NCI-H1930 (cell line): Measurements from ENCODE around the gene MMEL1.
"Not testable (repeated sequence)": the region's sequence is repeated elsewhere in the genome, so short reads cannot be mapped to it uniquely, and the experiment has no call there.

Source experiments
- DNase-seq, 2 experiments: peaks; one replicate each; lab custom pipeline; 2025; lab: John Stamatoyannopoulos, UW

The MMEL1 gene, protein sequence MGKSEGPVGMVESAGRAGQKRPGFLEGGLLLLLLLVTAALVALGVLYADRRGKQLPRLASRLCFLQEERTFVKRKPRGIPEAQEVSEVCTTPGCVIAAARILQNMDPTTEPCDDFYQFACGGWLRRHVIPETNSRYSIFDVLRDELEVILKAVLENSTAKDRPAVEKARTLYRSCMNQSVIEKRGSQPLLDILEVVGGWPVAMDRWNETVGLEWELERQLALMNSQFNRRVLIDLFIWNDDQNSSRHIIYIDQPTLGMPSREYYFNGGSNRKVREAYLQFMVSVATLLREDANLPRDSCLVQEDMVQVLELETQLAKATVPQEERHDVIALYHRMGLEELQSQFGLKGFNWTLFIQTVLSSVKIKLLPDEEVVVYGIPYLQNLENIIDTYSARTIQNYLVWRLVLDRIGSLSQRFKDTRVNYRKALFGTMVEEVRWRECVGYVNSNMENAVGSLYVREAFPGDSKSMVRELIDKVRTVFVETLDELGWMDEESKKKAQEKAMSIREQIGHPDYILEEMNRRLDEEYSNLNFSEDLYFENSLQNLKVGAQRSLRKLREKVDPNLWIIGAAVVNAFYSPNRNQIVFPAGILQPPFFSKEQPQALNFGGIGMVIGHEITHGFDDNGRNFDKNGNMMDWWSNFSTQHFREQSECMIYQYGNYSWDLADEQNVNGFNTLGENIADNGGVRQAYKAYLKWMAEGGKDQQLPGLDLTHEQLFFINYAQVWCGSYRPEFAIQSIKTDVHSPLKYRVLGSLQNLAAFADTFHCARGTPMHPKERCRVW

DNA sequence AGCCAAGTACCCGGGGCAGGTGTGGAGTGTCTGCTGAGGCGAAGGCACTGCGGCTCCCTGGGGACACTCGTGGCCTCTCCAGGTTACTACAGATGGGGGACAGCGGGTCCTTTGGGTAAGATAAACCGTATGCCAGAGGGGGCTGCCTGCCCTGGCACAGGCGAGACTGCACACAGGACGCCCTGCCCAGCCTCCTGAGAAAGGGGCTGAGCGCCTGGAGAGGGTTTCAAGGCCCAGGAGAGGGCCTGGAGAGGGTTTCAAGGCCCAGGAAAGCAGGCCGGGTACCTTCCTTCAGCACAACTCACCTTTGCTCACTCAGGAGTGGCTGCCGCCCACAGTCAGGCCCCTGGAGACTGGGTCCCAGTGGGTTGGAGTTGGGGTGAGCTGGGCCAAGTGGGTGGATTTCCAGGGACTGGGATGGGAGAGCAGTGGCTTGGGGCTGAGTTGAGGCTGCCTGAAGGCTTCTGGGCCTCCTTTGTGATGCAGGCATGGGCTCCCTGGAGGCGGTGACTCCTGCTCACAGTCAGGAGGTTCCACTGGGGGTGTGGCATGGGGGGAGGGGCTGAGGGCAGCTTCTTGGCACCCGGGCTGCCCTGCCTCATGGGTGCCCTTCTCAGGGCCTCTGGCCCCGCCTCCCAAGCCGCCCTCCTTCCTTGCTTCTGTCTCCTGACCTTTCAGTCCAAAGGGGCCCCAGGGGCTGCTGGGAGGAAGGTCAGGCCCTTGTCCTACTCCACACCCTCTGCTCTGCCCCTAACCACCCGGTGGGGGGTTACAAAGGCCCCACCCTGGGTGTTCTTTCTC, at the start of gene MMEL1:
Gene MMEL1, minus strand, starts transcription at position 456 of the 801 bp plus-strand sequence. CDS start 3,532 bp downstream, outside the sequence.
- DNase-seq, result no peak

DNA sequence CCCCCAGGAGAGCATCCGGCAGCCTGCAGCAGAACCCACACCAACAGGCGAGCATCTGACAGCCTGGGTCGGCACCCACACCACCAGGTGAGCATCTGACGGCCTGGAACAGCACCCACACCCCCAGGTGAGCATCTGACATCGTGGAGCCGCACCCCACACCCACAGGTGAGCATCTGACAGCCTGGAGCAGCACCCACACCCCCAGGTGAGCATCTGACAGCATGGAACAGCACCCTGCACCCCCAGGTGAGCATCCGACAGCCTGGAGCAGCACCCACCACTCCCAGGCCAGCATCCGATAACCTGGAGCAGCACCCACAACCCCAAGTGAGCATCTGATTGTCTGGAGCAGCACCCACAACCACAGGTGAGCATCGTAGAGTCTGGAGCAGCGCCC, 43.9 kb upstream of the MMEL1 start:
- not testable (repeated sequence) for DNase-seq

DNA sequence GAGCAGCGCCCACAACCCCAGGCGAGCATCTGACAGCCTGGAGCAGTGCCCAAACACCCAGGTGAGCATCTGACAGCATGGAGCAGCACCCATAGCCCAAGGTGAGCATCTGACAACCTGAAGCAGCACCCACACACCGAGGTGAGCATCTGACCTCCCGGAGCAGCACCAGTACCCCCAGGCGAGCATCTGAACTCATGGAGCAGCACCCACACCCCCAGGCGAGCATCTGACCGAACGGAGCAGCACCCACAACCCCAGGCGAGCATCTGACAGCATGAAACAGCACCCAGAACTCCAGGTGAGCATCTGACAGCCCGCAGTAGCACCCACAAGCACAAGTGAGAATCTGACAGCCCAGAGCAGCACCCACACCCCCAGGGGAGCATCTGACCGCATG, 38.8 kb upstream of the MMEL1 start:
- DNase-seq, result not testable (repeated sequence)

DNA sequence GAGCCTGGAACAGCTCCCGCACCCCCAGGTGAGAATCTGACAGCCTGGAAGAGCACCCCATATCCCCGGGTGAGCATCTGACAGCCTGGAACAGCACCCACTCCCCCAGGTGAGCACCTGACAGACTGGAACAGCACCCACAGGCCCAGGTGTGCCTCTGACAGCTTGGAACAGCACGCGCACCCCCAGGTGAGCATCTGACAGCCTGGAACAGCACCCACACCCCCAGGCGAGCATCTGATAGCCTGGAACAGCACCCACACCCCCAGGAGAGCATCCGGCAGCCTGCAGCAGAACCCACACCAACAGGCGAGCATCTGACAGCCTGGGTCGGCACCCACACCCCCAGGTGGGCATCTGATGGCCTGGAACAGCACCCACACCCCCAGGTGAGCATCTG, 27.0 kb upstream of the MMEL1 start:
- DNase-seq, result not testable (repeated sequence)

DNA sequence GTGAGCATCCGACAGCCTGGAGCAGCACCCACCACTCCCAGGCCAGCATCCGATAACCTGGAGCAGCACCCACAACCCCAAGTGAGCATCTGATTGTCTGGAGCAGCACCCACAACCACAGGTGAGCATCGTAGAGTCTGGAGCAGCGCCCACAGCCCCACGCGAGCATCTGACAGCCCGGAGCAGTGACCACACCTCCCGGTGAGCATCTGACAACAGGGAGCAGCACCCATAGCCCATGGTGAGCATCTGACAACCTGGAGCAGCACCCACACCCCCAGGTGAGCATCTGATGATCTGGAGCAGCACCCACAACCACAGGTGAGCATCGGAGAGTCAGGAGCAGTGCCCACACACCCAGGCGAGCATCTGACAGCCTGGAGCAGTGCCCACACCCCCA, 25.1 kb upstream of the MMEL1 start:
- DNase-seq, result not testable (repeated sequence)

DNA sequence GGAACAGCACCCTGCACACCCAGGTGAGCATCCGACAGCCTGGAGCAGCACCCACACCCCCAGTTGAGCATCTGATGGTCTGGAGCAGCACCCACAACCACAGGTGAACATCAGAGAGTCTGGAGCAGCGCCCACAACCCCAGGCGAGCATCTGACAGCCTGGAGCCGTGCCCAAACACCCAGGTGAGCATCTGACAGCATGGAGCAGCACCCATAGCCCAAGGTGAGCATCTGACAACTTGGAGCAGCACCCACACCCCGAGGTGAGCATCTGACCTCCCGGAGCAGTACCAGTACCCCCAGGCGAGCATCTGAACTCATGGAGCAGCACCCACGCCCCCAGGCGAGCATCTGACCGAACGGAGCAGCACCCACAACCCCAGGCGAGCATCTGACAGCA, 24.3 kb upstream of the MMEL1 start:
- not testable (repeated sequence) for DNase-seq

DNA sequence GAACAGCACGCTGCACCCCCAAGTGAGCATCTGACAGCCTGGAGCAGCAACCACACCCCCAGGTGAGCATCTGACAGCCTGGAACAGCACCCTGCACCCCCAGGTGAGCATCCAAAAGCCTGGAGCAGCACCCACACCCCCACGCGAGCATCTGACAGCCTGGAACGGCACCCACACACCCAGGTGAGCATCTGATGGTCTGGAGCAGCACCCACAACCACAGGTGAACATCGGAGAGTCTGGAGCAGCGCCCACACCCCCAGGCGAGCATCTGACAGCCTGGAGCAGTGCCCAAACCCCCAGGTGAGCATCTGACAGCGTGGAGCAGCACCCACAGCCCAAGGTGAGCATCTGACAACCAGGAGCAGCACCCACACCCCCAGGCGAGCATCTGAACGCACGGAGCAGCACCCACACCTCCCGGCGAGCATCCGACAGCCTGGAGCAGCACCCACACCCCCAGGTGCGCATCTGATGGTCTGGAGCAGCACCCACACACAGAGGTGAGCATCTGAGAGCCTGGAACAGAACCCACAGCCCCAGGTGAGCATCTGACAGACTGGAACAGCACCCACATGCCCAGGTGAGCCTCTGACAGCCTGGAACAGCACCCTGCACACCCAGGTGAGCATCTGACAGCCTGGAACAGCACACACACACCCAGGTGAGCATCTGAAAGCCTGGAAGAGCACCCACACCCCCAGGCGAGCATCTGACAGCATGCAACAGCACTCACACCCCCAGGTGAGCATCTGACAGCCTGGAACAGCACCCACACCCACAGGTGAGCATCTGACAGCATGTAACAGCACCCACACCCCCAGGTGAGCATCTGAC, 23.0 kb upstream of the MMEL1 start:
- not testable (repeated sequence) for DNase-seq

DNA sequence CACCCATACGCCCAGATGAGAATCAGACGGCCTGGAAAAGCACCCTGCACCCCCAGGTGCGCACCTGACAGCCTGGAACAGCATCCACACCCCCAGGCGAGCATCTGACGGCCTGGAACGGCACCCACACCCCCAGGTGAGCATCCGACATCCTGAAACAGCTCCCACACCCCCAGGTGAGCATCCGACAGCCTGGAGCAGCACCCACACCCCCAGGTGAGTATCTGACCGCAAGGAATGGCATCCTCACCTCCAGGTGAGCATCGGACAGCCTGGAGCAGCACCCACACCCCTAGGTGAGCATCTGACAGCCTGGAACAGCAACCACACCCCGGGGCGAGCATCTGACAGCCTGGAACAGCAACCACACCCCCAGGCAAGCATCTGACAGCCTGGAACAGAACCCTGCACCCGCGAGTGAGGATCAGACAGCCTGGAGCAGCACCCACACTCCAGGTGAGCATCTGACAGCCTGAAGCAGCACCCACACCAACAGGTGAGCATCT, 21.7 kb upstream of the MMEL1 start:
- DNase-seq, result not testable (repeated sequence)

DNA sequence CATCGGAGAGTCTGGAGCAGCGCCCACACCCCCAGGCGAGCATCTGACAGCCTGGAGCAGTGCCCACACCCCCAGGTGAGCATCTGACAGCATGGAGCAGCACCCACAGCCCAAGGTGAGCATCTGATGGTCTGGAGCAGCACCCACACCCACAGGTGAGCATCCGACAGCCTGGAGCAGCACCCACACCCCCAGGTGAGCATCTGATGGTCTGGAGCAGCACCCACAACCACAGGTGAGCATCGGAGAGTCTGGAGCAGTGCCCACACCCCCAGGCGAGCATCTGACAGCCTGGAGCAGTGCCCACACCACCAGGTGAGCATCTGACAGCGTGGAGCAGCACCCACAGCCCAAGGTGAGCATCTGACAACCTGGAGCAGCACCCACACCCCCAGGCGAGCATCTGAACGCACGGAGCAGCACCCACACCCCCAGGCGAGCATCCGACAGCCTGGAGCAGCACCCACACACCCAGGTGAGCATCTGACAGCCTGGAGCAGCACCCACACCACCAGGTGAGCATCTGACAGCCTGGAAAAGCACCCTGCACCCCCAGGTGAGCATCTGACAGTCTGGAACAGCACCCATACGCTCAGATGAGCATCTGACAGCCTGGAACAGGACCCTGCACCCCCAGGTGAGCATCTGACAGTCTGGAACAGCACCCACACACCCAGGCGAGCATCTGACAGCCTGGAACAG, 21.1 kb upstream of the MMEL1 start:
- not testable (repeated sequence) for DNase-seq

DNA sequence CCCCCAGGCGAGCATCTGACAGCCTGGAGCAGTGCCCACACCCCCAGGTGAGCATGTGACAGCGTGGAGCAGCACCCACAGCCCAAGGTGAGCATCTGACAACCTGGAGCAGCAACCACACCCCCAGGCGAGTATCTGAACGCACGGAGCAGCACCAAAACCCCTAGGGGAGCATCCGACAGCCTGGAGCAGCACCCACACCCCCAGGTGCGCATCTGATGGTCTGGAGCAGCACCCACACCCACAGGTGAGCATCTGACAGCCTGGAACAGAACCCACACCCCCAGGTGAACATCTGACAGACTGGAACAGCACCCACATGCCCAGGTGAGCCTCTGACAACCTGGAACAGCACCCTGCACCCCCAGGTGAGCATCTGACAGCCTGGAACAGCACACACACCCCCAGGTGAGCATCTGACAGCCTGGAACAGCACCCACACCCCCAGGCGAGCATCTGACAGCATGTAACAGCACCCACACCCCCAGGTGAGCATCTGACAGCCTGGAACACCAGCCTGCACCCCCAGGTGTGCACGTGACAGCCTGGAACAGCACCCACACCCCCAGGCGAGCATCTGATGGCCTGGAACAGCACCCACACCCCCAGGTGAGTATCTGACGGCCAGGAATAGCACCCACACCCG, 20.2 kb upstream of the MMEL1 start:
- DNase-seq, result not testable (repeated sequence)

DNA sequence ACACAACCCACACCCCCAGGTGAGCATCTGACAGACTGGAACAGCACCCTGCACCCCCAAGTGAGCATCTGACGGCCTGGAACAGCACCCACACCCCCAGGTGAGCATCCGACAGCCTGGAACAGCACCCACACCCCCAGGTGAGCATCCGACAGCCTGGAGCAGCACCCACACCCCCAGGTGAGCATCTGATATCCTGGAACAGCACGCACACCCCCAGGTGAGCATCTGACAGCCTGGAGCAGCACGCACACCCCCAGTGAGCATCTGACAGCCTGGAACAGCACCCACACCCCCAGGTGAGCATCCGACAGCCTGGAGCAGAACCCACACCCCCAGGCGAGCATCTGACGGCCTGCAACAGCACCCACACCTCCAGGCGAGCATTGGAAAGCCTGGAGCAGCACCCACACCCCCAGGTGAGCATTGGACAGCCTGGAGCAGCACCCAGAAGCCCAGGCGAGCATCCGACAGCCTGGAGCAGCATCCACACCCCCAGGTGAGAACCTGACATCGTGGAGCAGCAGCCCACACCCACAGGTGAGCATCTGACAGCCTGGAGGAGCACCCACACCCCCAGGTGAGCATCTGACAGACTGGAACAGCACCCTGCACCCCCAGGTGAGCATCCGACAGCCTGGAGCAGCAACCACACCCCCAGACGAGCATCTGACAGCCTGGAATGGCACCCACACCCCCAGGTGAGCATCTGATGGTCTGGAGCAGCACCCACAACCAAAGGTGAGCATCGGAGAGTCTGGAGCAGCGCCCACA, 19.5 kb upstream of the MMEL1 start:
- not testable (repeated sequence) for DNase-seq

DNA sequence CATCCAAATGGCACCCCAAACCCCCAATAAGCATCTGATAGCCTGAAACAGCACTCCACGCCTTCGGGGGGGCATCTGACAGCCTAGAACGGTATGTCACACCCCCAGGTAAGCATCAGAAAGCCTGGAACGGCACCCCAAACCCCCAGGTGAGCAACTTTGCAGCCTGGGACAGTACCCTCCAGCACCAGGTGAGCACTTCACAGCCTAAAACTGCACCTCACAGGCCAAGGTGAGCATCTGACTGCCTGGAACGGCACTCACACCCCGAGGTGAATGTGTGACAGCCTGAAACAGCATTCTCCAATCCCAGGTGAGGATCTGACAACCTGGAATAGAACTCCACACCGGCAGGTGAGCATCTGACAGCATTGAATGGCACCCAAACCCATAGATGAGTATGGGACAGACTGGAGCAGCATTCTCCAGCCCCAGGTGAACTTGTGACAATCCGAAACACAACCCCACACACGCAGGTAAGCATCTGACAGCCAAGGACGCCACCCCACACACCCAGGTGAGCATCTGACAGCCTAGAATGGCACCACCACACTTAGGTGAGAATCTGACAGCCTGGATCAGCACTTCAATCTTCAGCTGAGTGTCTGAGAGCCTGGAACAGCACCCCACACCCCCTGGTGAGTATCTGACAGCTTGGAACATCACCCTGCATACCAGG, 18.3 kb upstream of the MMEL1 start:
- DNase-seq, result no peak

DNA sequence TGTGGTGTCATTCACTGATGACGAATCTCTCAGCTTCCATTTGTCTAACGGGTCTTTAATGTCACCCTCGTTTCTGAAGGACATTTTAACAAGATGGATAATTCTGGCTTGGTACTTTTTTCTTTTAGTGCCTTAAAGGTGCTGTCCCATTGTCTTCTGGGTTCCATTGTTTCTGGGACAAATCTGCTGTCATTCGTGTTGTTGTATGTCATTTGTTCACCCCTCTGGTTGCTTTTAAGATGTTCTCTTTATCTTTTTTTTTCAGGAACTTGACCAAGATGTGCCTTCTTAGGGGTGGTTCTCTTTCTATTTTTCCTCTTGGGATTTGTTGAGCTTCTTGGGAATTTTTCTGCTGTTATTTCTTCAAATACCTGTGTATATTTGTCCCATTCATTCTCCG, 14.0 kb upstream of the MMEL1 start:
- DNase-seq, result no peak

DNA sequence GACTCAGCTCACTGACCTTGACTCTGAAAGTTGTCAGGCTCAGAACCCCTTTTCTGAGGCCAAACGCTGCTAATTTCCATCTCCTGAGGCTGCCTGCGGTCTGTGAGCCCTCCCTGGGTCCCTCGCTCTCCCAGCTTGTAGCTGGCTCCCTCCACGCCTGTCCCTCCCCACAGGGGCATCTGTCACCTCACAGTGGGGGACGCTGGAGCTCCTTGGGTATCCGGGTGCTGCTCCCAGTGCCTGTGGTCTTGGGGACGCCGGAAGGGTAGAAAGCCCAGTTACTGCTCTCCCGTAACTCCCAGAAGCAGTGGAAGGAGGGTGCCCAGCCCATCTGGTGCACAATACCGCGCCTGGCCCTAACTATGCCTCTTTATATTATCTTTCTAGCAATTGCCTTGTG, 13.0 kb upstream of the MMEL1 start:
- DNase-seq, result no peak

DNA sequence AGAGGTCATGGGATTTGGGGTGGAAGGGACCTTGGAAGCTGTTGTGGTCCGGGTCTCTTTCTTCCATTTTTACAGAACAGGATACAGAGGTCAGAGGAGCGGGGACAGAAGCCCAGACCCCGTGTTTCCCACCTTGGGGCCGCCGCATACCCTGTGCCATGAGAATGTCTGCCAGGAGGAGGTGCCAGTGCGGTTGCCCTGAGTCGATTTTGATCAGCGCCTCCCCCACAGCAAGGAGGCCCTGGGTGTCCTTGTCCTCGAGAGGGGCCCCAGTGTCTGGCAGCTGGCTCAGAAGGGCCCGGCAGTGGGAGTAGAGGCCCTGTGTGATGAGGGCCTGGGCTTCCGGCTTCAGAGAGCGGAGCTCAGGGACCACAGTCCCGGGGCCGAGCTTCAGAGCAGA, 12.3 kb upstream of the MMEL1 start:
- DNase-seq, result no peak

DNA sequence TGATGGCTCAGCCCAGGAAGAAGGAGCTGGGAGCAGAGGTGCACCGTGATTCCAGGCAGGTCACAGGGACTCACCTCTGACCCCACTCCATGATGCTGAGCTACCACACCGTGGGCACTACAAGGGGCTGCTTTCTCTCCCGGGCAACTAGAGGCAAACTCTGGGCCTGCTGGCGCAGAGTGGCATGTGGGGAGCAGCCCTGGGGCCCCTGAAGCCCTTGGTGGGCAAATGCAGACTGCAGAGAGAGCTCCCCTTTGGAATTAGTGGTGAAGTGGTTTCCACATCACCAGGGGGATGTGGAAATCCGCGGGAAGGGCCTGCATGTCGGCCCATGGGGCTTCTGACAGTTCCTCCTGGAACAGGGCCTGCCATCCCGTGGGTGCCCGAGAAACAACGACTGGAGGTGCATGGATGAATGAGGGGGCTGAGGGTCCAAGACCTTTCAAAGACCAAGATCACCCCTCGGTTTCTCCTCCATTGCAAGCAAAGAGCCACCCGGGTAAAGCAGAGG, 11.8 kb upstream of the MMEL1 start:
- DNase-seq, result no peak

DNA sequence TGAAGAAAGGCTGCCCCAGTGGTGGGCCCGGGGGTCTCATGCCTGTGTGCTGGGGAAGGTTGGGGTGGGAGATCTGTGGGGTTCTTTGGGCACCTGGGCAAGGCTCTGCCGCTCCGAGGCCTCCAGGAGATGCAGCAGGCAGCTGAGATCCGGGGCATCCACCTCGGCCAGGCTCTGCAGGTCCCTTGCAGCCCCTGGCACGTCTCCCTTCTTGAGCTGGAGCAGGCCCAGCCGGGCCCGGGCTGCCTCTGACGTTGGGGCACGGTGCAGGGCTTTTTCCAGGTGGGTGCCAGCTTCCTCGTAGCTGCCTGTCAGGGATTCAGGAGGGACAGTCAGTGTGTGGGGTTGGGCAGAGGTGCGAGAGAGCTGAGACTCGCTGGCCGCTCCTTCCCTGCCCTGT, 11.4 kb upstream of the MMEL1 start:
- no peak for DNase-seq

DNA sequence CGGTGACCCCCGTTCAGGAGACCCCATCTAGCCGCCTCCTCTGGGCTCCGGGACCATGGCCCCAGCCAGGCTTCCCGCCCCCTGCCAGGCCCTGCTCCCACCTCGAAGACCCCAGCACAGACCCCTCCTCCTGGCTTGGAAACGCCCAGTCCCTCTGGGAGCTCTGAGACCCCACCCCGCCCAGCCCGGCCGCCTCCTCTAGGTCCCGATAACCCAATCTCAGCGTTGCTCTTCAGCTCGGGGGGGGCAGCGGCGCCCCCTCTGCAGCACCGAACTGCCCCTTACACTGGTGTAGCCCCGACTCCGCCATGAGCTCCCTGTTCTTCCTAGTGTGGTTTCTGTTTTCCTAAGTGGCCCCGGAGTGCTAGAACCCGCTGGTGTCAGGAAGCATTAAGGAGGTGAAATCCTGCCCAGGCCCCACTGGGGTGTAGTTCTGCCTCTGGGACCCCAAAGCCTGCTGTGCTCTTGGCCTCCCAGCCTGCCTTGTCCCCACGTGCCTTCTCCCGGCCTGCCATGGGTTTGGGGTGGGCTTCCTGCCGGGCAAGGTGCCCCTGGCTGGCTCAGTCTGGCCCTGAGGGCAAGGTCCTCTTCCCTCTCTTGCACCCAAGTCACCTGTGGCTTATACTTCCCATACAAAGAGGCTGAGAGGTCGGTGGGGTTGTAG, 10.7 kb upstream of the MMEL1 start:
- DNase-seq, result no peak
